Loucy (cell line): Measurements from ENCODE around the gene KCNT1.

Experiments used
- H2AFZ ChIP-seq: fragments of 200-600 bp; sonication (generic); 2 replicates; pipeline ENCODE4 v1.6.0; 2016; ENCODE audit warnings: antibody characterized with exemption, mild to moderate bottlenecking, low read length, moderate library complexity
- H3F3A ChIP-seq: fragments of 200-600 bp; 2 replicates; pipeline ENCODE4 v1.6.0; 2016; ENCODE audit warnings: antibody characterized with exemption, low read depth, mild to moderate bottlenecking
- H3K27me3 ChIP-seq: fragments of 200-600 bp; sonication (generic); 2 replicates; pipeline ENCODE4 v1.6.1; 2014; ENCODE audit warnings: low read length, mild to moderate bottlenecking; ENCODE audit not compliant: insufficient read depth, poor library complexity, severe bottlenecking
- H3K36me3 ChIP-seq: fragments of 200-600 bp; sonication (generic); 2 replicates; pipeline ENCODE4 v1.6.1; 2016; ENCODE audit warnings: low read length; ENCODE audit not compliant: insufficient read depth
- H3K4me1 ChIP-seq: fragments of 200-600 bp; sonication (generic); 2 replicates; pipeline ENCODE4 v1.5.1; 2014; ENCODE audit warnings: low read length, mild to moderate bottlenecking; ENCODE audit not compliant: insufficient read depth, poor library complexity, severe bottlenecking
- H3K4me2 ChIP-seq: fragments of 200-600 bp; sonication (generic); 2 replicates; pipeline ENCODE4 v1.6.0; 2014; ENCODE audit warnings: antibody characterized with exemption, low read length, low read depth, mild to moderate bottlenecking; ENCODE audit not compliant: poor library complexity, severe bottlenecking
- H3K4me3 ChIP-seq: fragments of 200-600 bp; sonication (generic); 2 replicates; pipeline ENCODE4 v1.5.1; 2014; ENCODE audit warnings: low read length, mild to moderate bottlenecking, mixed read lengths; ENCODE audit not compliant: poor library complexity, severe bottlenecking
- H3K79me2 ChIP-seq: fragments of 200-600 bp; sonication (generic); 2 replicates; pipeline ENCODE4 v1.6.1; 2014; ENCODE audit warnings: low read length; ENCODE audit not compliant: insufficient read depth
- H3K9ac ChIP-seq: fragments of 200-600 bp; sonication (generic); 2 replicates; pipeline ENCODE4 v1.6.0; 2014; ENCODE audit warnings: mild to moderate bottlenecking, low read depth, low read length, moderate library complexity; ENCODE audit not compliant: poor library complexity, severe bottlenecking
- H3K9me2 ChIP-seq: fragments of 200-600 bp; sonication (generic); replicated peaks from 2 replicates; pipeline ENCODE4 v1.6.1; 2016; ENCODE audit warnings: low read depth, low read length, mixed read lengths
- H3K9me3 ChIP-seq: fragments of 200-600 bp; sonication (generic); 2 replicates; pipeline ENCODE4 v1.6.1; 2014; ENCODE audit warnings: mild to moderate bottlenecking, antibody characterized with exemption, low read length, low read depth; ENCODE audit not compliant: insufficient read depth
- H4K20me1 ChIP-seq: fragments of 200-600 bp; sonication (generic); 2 replicates; pipeline ENCODE4 v1.6.0; 2014; ENCODE audit warnings: antibody characterized with exemption, low read length, mild to moderate bottlenecking; ENCODE audit not compliant: insufficient read depth, poor library complexity, severe bottlenecking
- EZH2phosphoT487 ChIP-seq: fragments of 200-600 bp; IDR thresholded peaks from 2 replicates; pipeline ENCODE4 v1.6.1; 2018; ENCODE audit warnings: antibody characterized with exemption, mild to moderate bottlenecking, moderate library complexity, borderline replicate concordance
- TF ChIP-seq, protein P1 (sequence below): fragments of 200-600 bp; sonication (generic); conservative IDR thresholded peaks from 2 replicates; pipeline ENCODE4 v1.5.1; 2014; ENCODE audit warnings: mild to moderate bottlenecking, antibody characterized with exemption, low read length

Gene KCNT1

DNA sequence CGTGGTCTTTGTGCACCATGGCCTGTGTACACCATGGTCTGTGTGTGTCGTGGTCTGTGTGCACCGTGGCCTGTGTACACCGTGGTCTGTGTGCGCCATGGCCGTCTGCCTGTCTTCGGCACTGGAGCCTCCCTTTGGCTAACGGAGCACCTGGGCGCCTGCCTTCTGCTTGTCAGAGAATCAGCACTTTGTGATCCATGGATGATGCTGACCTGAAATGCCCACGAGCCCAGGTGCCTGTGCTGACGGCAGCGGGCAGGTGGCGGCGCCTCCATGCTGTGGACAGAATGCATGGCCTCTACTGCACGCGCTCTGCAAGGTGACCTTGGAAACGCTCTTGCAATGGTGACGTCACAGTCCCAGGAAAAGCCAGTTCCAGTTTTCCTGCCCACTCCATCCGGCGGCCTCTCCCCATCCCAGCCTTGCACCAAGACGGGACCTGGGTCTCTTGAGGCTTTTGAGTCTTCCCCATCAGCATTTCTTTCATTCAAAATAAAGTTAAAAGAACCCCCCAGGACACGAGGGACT, 24.3 kb upstream of the KCNT1 start:
- H3K9ac ChIP-seq = no peak overlapping the region
- H3K27me3 ChIP-seq = no peaks in the 10 kb centered on the region
- H3K9me2 ChIP-seq = no peaks in the 10 kb centered on the region
- no peak for TF ChIP-seq EZH2phosphoT487
- TF ChIP-seq, protein P1, sequence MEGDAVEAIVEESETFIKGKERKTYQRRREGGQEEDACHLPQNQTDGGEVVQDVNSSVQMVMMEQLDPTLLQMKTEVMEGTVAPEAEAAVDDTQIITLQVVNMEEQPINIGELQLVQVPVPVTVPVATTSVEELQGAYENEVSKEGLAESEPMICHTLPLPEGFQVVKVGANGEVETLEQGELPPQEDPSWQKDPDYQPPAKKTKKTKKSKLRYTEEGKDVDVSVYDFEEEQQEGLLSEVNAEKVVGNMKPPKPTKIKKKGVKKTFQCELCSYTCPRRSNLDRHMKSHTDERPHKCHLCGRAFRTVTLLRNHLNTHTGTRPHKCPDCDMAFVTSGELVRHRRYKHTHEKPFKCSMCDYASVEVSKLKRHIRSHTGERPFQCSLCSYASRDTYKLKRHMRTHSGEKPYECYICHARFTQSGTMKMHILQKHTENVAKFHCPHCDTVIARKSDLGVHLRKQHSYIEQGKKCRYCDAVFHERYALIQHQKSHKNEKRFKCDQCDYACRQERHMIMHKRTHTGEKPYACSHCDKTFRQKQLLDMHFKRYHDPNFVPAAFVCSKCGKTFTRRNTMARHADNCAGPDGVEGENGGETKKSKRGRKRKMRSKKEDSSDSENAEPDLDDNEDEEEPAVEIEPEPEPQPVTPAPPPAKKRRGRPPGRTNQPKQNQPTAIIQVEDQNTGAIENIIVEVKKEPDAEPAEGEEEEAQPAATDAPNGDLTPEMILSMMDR = no peak
- H3K79me2 ChIP-seq = no peaks in the 10 kb centered on the region
- no peaks in the 10 kb centered on the region for H3K4me1 ChIP-seq
- H4K20me1 ChIP-seq = no peaks in the 10 kb centered on the region
- H3K4me2 ChIP-seq = no peak overlapping the region
- no peak overlapping the region for H3K4me3 ChIP-seq
- H2AFZ ChIP-seq = no peak overlapping the region
- H3K36me3 ChIP-seq = no peaks in the 10 kb centered on the region
- H3K9me3 ChIP-seq = no peaks in the 10 kb centered on the region
- no peaks in the 10 kb centered on the region for H3F3A ChIP-seq

DNA sequence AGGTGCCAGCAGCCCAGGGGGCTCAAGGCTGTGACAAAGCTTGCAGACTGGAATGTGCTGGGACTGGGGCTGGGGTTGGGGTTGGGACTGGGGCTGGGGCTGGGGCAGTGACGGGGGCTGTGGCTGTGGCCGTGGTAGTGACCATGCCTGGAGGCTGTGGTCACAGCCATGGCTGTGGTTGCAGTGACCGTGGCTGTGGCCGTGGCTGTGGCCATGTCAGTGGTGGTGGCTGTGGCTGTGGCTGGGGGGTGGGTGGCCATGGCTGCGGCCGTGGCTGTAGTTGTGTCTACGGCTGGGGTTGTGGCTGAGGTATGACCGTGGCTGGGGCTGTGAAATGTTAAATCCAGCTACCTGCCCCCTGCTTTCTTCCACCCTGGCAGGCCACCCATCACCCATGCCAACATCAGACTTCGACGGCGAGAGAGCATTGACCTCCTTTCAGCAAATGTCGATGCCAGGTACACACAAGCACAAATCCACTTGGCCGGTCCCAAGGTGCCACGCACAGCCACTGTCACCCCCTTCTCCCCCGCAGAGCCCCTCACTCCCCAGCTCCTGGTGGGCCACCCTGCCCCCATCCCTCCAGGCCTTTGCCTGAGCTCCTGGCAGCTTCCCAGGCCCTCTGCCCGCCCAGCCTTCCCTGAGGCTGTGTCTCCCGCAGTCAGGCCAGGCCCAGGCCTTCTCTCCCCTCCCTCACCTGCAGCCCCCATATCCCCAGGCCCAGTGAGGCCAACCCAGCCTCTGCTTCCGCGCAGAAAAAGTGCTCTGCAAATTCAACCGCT, 23.6 kb upstream of the KCNT1 start:
- Histone ChIP-seq H4K20me1 (no peaks in the 10 kb centered on the region), H3K27me3 (no peaks in the 10 kb centered on the region), H2AFZ (no peak overlapping the region), H3K4me3 (no peak overlapping the region), H3K4me2 (no peak overlapping the region), H3K36me3 (no peaks in the 10 kb centered on the region), H3K9me2 (no peaks in the 10 kb centered on the region), H3K9me3 (no peaks in the 10 kb centered on the region), H3K9ac (no peak overlapping the region), H3K79me2 (no peaks in the 10 kb centered on the region), H3K4me1 (no peaks in the 10 kb centered on the region), H3F3A (no peaks in the 10 kb centered on the region)
- TF ChIP-seq, protein P1 = no peak
- TF ChIP-seq EZH2phosphoT487 = no peak

DNA sequence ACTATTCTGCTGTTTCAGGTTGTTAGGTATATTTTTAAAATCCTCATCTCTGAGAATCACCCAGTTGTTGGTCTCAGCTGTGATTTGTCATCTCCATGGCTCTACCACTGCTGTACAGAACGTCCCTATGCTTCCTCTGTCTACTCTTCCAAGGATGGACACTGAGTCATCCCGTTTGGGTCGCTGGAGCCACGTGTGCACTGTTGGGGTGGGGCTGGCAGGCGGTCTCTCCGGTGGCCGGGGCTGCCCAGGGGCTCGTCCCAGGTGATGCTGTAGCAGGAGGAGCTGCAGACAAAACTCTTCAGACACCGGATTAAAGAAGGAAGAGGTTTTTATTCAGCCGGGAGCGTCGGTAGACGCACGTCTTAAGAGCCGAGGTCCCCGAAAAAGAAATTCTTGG, 21.9 kb upstream of the KCNT1 start:
- H4K20me1 ChIP-seq = no peaks in the 10 kb centered on the region

More for the DNA sequence above, 21.9 kb upstream of the KCNT1 start:
- no peak overlapping the region for H2AFZ ChIP-seq
- no peak overlapping the region for H3K4me3 ChIP-seq
- no peaks in the 10 kb centered on the region for H3K79me2 ChIP-seq
- no peak overlapping the region for H3K9ac ChIP-seq
- no peak overlapping the region for H3K4me2 ChIP-seq
- no peaks in the 10 kb centered on the region for H3F3A ChIP-seq
- no peaks in the 10 kb centered on the region for H3K4me1 ChIP-seq
- no peaks in the 10 kb centered on the region for H3K36me3 ChIP-seq
- no peaks in the 10 kb centered on the region for H3K9me2 ChIP-seq
- H3K9me3 ChIP-seq = no peaks in the 10 kb centered on the region
- TF ChIP-seq, protein P1 = no peak
- no peak for TF ChIP-seq EZH2phosphoT487
- no peaks in the 10 kb centered on the region for H3K27me3 ChIP-seq
